ENCODE measurements around the gene KAZALD1.

The KAZALD1 gene

GRCh38 chr10:101021692-101022251, 40.0 kb upstream of the KAZALD1 start:
- TF ChIP-seq GATA3 (IDR thresholded peaks at IDR 0.05; ENCODE audit: low read depth, low read length) = no peak
- no peak for TF ChIP-seq GATA2 (IDR thresholded peaks at IDR 0.05; ENCODE audit: low read depth, low read length)

GRCh38 chr10:101022967-101023705, 38.7 kb upstream of the KAZALD1 start:
- TF ChIP-seq GATA2 (IDR thresholded peaks at IDR 0.05; ENCODE audit: low read depth, low read length) (no peak), GATA3 (IDR thresholded peaks at IDR 0.05; ENCODE audit: low read depth, low read length) (no peak)

GRCh38 chr10:101027106-101027720, 34.6 kb upstream of the KAZALD1 start:
- no peak for TF ChIP-seq GATA3 (IDR thresholded peaks at IDR 0.05; ENCODE audit: low read depth, low read length)
- TF ChIP-seq GATA2 (IDR thresholded peaks at IDR 0.05; ENCODE audit: low read depth, low read length) = no peak

- 0 out of 2 replicates have a peak, but pooled peaks have one; percentile 34 for TF ChIP-seq GATA2 (IDR thresholded peaks at IDR 0.05; ENCODE audit: low read depth, low read length)
- no peak for TF ChIP-seq GATA3 (IDR thresholded peaks at IDR 0.05; ENCODE audit: low read depth, low read length)
Observed at GRCh38 chr10:101028446-101029337, 33.1 kb upstream of the KAZALD1 start.

GRCh38 chr10:101029520-101030295, 32.1 kb upstream of the KAZALD1 start:
- TF ChIP-seq GATA2 (IDR thresholded peaks at IDR 0.05; ENCODE audit: low read depth, low read length) = no peak
- no peak for TF ChIP-seq GATA3 (IDR thresholded peaks at IDR 0.05; ENCODE audit: low read depth, low read length)

- TF ChIP-seq GATA2 (IDR thresholded peaks at IDR 0.05; ENCODE audit: low read depth, low read length) (no peak), GATA3 (IDR thresholded peaks at IDR 0.05; ENCODE audit: low read depth, low read length) (no peak)
Observed at GRCh38 chr10:101030496-101031127, 31.2 kb upstream of the KAZALD1 start.

- TF ChIP-seq GATA3 (IDR thresholded peaks at IDR 0.05; ENCODE audit: low read depth, low read length) = no peak
- TF ChIP-seq GATA2 (IDR thresholded peaks at IDR 0.05; ENCODE audit: low read depth, low read length) = no peak
Observed at GRCh38 chr10:101031128-101031795, 30.5 kb upstream of the KAZALD1 start, which contains the start of the genes PDZD7 and SFXN3. Gene PDZD7, minus strand, starts transcription at chr10:101031129. Its CDS starts 910 bp downstream, at chr10:101030219. Gene SFXN3, plus strand, starts transcription at chr10:101031234. Its CDS starts 3,461 bp downstream, at chr10:101034695.

- TF ChIP-seq GATA2 (IDR thresholded peaks at IDR 0.05; ENCODE audit: low read depth, low read length) = no peak
- TF ChIP-seq GATA3 (IDR thresholded peaks at IDR 0.05; ENCODE audit: low read depth, low read length) = no peak
Observed at GRCh38 chr10:101031796-101032636, 29.8 kb upstream of the KAZALD1 start.

- TF ChIP-seq GATA2 (IDR thresholded peaks at IDR 0.05; ENCODE audit: low read depth, low read length) (peak; percentile 100), GATA3 (IDR thresholded peaks at IDR 0.05; ENCODE audit: low read depth, low read length) (peak; percentile 96)
Observed at GRCh38 chr10:101032637-101033224, 29.1 kb upstream of the KAZALD1 start.

- TF ChIP-seq GATA2 (IDR thresholded peaks at IDR 0.05; ENCODE audit: low read depth, low read length) (no peak), GATA3 (IDR thresholded peaks at IDR 0.05; ENCODE audit: low read depth, low read length) (no peak)
Observed at GRCh38 chr10:101033276-101033675, 28.5 kb upstream of the KAZALD1 start.

GRCh38 chr10:101035314-101035713, 26.5 kb upstream of the KAZALD1 start:
- TF ChIP-seq GATA2 (IDR thresholded peaks at IDR 0.05; ENCODE audit: low read depth, low read length) = no peak
- TF ChIP-seq GATA3 (IDR thresholded peaks at IDR 0.05; ENCODE audit: low read depth, low read length) = no peak

All from SH-SY5Y (cell line).